ENCODE measurements around the gene RABEPK.
"Not testable (repeated sequence)": the region's sequence is repeated elsewhere in the genome, so short reads cannot be mapped to it uniquely, and the experiment has no call there.

The RABEPK gene, protein sequence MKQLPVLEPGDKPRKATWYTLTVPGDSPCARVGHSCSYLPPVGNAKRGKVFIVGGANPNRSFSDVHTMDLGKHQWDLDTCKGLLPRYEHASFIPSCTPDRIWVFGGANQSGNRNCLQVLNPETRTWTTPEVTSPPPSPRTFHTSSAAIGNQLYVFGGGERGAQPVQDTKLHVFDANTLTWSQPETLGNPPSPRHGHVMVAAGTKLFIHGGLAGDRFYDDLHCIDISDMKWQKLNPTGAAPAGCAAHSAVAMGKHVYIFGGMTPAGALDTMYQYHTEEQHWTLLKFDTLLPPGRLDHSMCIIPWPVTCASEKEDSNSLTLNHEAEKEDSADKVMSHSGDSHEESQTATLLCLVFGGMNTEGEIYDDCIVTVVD

DNA sequence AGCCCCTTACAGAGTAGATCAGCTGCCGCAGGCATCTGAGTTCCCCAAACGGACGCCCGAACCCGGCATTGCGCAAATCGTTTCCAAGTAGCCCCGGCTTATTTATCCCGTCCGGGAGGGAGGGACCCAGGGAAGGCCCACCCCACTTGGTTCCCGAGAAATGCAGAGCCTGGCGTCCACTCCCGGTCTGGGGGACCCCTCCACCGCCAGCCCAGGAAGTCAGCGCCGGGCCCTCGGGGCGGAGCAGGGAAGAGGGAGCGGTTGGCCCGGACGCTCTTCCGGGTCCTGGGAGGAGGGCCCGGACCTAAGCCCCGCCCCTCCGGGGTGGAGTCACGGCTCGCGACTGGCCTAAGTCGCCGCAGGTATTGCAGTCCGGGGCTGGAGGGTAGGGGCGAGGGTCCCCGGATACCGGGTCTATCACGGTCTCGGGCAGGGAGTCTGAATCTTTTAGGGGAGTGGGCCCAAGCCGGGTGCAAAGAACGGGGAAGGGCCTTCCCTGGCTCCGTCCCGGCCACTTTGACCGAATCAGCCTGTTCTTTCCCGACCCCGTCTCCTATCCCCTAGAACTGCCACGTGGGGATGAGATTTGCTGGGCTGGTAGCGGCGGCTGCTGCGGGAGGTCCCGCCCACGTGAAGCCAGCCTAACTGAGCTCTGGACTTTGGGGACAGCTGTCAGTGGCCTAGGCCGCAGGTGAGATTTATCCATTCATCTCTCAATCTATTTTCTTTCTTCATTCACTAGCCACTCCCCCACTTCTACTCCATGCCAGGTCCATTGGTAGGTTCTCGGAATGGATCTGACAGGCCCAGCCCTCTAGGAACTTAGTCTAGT is at the start of gene RABEPK:
Gene RABEPK, plus strand, starts transcription at position 327 of the 832 bp plus-strand sequence. CDS start 2,472 bp downstream, outside the sequence.
- DNase-seq (ENCODE audit: low read depth in 2 of 2), result peak; percentile 72 to 92

GRCh38 chr9:125151730-125152129 is 48.6 kb upstream of the RABEPK start:
- DNase-seq (ENCODE audit: low read depth in 2 of 2), result no peak

DNA sequence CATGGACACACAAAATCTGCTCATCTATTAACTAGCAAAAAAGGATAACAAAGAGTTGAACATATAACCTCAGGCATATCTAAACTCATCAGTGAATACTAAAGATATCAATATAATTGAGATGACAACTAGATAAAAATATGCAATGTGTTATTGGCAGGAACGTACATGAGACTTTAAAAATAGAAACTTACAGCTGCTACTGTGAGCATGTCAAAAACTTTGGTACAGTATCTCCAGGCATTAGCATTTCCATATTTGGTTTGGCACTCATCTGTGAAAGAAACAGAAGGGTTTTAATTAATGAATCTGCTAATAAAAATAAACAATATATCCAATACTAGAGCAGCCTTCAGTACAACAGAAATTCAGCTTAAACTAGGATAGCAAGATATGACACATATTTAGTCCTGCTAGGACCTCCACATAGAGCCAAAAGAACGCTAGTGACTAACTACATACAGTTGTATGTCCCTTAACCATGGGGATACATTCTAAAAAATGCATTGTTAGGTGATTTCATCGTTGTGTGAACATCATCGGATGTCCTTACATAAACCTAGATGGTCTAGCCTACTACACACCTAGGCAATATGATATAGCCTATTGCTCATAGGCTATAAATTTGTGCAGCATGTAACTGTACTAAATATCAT is 46.5 kb upstream of the RABEPK start:
- DNase-seq (ENCODE audit: low read depth in 2 of 2), result no peak

DNA sequence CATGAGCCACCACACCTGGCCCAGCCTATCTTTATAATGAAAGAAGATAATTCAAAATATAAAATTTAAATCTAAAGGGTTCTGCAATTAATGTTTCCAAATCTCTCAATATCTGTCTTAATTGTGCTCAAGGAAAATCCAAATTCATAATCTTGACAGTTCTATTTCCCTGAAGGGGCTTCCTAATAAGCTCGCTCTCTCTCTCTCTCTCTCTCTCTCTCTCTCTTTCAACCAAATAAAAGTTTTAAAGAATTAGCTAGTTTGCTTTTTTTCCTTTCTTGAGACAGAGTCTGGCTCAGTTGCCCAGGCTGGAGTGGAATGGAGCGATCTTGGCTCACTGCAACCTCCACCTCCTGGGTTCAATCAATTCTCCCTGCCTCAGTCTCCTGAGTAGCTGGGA is 43.8 kb upstream of the RABEPK start:
- DNase-seq (ENCODE audit: low read depth in 2 of 2), result no peak

DNA sequence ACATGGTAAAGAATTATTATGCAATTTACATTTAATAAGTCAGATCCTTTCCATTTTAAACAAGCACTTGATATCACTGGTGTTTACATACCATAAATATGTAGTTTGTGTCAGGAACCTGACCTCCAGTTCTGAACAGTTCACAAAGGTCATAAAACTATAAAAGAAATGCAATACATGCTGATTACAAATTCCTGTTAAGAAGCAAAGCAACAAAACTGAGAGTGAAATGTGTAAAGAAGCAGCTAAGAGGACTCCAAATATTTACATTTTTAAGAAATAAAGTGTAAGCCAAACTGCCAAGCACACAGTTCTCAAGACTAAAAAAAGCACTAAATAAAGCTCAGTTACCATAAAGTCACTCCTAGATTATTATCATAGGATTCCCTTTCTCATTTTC is 39.6 kb upstream of the RABEPK start:
- no peak for DNase-seq (ENCODE audit: low read depth in 2 of 2)

GRCh38 chr9:125161284-125161918 is 38.9 kb upstream of the RABEPK start:
- DNase-seq (ENCODE audit: low read depth in 2 of 2), result no peak

- not testable (repeated sequence) for DNase-seq (ENCODE audit: low read depth in 2 of 2)
Observed at GRCh38 chr9:125162891-125163290, 37.5 kb upstream of the RABEPK start.

- DNase-seq (ENCODE audit: low read depth in 2 of 2), result no peak
Observed at GRCh38 chr9:125166762-125167161, 33.6 kb upstream of the RABEPK start.

DNA sequence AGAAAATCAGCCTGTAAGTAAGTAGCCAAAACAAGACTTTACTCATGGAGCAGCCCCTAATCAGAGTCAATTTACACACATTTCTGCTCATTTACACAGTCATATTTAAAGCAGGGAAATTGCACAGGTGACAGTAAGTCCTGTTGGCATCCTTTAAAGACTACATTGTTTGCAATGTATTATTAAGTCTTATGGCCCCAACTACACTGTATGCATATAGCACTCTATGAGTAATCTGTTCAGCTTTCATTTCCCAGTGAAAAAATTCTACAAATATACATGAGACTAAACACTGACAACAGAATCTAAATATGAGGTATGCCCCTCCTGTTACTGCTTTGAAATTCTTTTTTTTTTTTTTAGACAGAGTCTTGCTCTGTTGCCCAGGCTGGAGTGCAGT is 30.4 kb upstream of the RABEPK start:
- no peak for DNase-seq (ENCODE audit: low read depth in 2 of 2)

GRCh38 chr9:125172031-125172755 is 28.1 kb upstream of the RABEPK start:
- no peak for DNase-seq (ENCODE audit: low read depth in 2 of 2)

DNA sequence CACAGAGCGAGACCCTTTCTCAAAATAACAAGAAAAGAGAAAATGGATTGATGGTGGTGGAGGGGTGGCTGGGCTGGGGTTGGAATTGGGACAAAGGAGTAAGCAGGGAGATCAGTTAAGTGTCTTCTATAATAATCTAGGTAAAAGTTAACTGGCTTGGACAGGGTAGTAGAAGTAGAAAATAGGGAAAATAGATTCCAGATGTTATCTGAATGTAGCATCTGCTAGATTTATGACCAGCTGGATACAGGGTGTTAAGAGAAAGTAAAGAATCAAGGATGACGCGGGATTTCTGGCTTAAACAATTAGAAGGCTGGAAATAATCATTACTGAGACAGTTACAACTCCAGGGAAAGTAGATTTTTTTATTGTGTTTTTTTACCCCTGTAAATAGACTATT is 23.7 kb upstream of the RABEPK start:
- no peak for DNase-seq (ENCODE audit: low read depth in 2 of 2)

- DNase-seq (ENCODE audit: low read depth in 2 of 2), result no peak
Observed at GRCh38 chr9:125177888-125178287, 22.5 kb upstream of the RABEPK start.

GRCh38 chr9:125179776-125180175 is 20.6 kb upstream of the RABEPK start:
- DNase-seq (ENCODE audit: low read depth in 2 of 2), result not testable (repeated sequence)

DNA sequence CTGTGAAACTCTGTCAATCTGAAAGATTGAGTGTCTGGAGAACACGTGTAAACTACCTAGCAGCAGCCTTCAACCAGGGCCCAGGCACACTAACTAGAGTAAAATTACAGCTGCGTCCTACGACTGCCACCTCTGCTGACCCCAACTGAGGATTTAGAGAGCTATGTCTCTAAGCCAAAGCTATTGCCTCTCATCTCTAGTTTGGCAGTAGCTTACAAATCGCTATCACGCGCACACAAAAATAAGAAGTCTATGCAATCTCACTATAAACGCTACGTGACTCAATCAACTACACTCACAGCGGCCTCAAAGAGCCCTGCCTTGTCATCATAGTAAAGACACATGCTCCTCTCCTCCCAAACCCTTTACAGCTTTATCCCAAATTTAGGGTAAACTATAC is 19.5 kb upstream of the RABEPK start:
- DNase-seq (ENCODE audit: low read depth in 2 of 2), result no peak

DNA sequence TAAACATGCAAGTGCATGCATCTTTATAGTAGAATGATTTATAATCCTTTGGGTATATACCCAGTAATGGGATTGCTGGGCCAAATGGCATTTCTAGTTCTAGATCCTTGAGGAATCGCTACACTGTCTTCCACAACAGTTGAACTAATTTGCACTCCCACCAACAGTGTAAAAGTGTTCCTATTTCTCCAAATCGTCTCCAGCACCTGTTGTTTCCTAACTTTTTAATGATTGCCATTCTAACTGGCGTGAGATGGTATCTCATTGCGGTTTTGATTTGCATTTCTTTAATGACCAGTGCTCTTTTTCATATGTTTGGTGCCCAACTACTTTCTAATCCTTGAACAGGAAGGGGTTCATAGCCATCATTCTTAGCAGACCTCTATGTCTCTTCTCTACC is 18.6 kb upstream of the RABEPK start:
- DNase-seq (ENCODE audit: low read depth in 2 of 2), result not testable (repeated sequence)

GRCh38 chr9:125183054-125183453 is 17.3 kb upstream of the RABEPK start:
- no peak for DNase-seq (ENCODE audit: low read depth in 2 of 2)

DNA sequence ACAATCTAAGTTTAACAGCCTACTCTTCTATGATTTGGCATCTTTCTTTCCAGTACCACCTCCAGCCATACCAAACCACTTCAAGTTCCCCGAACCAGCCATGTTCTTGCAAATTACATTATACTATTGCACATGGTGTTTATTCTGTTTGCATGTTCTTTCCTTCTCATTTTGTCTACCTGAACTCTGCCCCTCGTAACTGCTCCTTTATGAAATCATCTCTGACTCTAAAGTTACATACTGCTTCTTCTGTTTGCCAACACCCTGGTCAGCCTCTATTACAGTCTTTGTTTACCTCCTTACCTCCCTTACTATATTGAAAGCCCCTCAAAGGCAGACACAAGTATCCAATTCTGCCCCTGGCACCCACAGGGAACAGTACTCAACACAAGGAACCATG is 16.8 kb upstream of the RABEPK start:
- no peak for DNase-seq (ENCODE audit: low read depth in 2 of 2)

DNA sequence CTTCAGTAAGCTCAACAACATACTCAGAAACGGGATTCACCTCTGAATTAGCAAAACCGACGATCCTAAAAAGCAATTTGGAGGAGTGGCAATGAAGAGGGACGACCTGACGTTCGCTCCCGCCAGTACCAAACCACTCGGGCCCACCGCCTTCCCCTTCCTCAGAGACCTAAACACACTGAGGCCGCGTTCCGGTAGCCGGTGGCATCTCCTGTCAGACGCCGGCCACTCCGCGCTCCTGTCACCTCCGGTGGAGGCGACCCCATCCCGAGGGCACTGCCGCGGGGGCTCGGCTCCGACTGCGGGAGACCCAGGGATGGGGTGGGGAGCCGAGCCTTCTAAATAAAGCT is 11.4 kb upstream of the RABEPK start:
- DNase-seq (ENCODE audit: low read depth in 2 of 2), result peak in 1 of 2 donors; percentile 18

DNA sequence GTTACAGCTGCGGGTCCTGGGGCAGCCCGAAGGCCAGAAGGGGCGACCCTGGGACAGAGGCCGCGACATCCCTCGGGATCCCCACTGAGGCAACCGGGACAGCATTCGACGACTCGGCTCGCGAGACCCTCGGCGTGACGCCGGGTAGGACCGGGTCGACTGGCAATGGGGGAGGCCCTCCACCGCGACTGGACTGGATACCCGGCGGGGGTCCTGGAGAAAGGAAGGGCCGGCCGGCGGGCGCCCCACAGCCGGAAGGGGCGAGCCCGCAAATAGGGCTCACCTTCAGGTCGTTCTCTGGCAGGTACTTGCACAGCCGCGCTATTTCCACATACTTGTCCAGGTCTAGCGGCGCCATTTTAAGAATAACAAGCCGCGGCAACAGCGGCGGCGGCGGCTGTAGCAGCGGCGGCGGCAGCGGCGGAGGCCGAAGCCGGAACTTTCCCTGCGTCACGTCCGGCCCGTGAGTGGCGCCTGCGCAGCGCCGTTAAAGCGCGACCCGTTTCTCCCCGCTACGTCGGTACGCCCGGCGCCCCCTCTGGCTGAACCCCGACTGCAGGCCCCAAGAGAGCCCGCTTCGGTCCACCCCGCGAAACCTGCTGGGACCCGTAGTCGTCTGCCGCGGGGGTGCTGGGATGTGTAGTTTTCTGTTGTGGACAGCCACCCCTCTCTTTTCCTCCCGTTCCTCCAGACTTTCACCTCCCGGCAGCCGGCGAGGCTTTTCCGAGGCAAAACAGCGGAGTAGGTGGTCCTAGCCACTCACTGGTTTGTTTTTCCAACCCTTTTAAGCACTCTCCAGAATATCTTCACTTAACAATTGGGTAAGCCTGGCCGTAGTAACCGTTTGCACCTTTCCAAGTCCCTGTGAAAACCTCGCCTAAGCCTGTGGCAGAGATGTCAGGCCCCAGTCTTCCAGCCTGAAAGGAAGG is 10.7 kb upstream of the RABEPK start, which contains the start of gene PPP6C:
Gene PPP6C, minus strand, starts transcription at position 443 of the 929 bp plus-strand sequence. Its CDS starts 85 bp downstream, at position 358.
- peak; percentile 97 to 98 for DNase-seq (ENCODE audit: low read depth in 2 of 2)

- DNase-seq (ENCODE audit: low read depth in 2 of 2), result no peak
Observed at GRCh38 chr9:125190361-125190801, 10.0 kb upstream of the RABEPK start.

Measured in stimulated activated CD4-positive, alpha-beta T cell treated with anti-CD3 and anti-CD28 coated beads, Interleukin-15, amount 100 ng/mL, for 48 hours (primary cell).